K562 (cell line): ENCODE data around the gene RASSF3. TPM values are rescaled to one million over a fixed set of nuclear protein-coding genes. Genes with fewer than 3 reads are reported as not detected.

Experiments
- DMBX1 ChIP-seq: fragments of 250-450 bp; sonication (Bioruptor Pico); IDR thresholded peaks from 2 replicates; pipeline ENCODE4 v1.8.0; 2022; ENCODE audit warnings: inconsistent platforms, mild to moderate bottlenecking, moderate library complexity, borderline replicate concordance
- ETV6 ChIP-seq, 3 experiments: fragments of 150-350 bp in 1 of 3; sonication (generic) in 1 of 3; formaldehyde crosslinking in 1 of 3; IDR thresholded peaks; 2 replicates each; pipeline versions ENCODE4 v1.6.1 to v1.8.0; 2014 to 2022; ENCODE audit warnings: borderline replicate concordance in 2 of 3, low read depth in 2 of 3, antibody characterized with exemption in 1 of 3, low read length in 1 of 3, mild to moderate bottlenecking in 1 of 3, missing genetic modification reagents in 1 of 3
- FOXA3 ChIP-seq, 2 experiments: fragments of 450-650 bp in 1 of 2; sonication (generic) in 1 of 2; formaldehyde crosslinking; IDR thresholded peaks in 1 of 2; conservative IDR thresholded peaks in 1 of 2; 2 replicates each; pipeline versions ENCODE4 v1.4.0 to v1.8.0; 2020 to 2022; ENCODE audit warnings: mild to moderate bottlenecking in 2 of 2, missing genetic modification reagents in 1 of 2
- FOXK2 ChIP-seq, 2 experiments: fragments of 450-650 bp; IDR thresholded peaks in 1 of 2; conservative IDR thresholded peaks in 1 of 2; 2 replicates each; pipeline ENCODE4 v1.6.1; 2016; ENCODE audit warnings: low read depth in 2 of 2, mild to moderate bottlenecking in 1 of 2
- HIVEP1 ChIP-seq: fragments of 250-450 bp; sonication (Bioruptor Pico); IDR thresholded peaks from 2 replicates; pipeline ENCODE4 v1.4.0; 2020; ENCODE audit warnings: mild to moderate bottlenecking
- HLTF ChIP-seq: fragments of 450-650 bp; IDR thresholded peaks from 2 replicates; pipeline ENCODE4 v1.6.1; 2016
- KHSRP ChIP-seq: fragments of 450-650 bp; IDR thresholded peaks from 2 replicates; pipeline ENCODE4 v1.6.1; 2017
- MAZ ChIP-seq, 2 experiments: fragments of 450-650 bp in 1 of 2; sonication (generic) in 1 of 2; formaldehyde crosslinking; IDR thresholded peaks in 1 of 2; conservative IDR thresholded peaks in 1 of 2; 2 replicates each; pipeline versions ENCODE4 v1.4.0 to v1.5.0; 2020; ENCODE audit warnings: mild to moderate bottlenecking in 1 of 2, missing genetic modification reagents in 1 of 2
- NFIC ChIP-seq: fragments of 450-650 bp; IDR thresholded peaks from 2 replicates; pipeline ENCODE4 v1.6.1; 2017; ENCODE audit warnings: mild to moderate bottlenecking, inconsistent platforms
- OTX1 ChIP-seq: fragments of 450-650 bp; formaldehyde crosslinking; IDR thresholded peaks from 2 replicates; pipeline ENCODE4 v1.4.0; 2022; ENCODE audit warnings: mild to moderate bottlenecking
- RHOXF2B ChIP-seq: fragments of 250-450 bp; sonication (Bioruptor Pico); conservative IDR thresholded peaks from 2 replicates; pipeline ENCODE4 v1.5.1; 2021
- RUNX1 ChIP-seq: sonication (generic); IDR thresholded peaks from 2 replicates; pipeline ENCODE4 v1.6.1; 2016; ENCODE audit warnings: antibody characterized with exemption, low read depth
- SMARCA4 ChIP-seq: fragments of 450-650 bp; IDR thresholded peaks from 2 replicates; pipeline ENCODE4 v1.6.1; 2016
- SMARCE1 ChIP-seq: fragments of 450-650 bp; IDR thresholded peaks from 2 replicates; pipeline ENCODE4 v1.7.1; 2016; ENCODE audit warnings: mild to moderate bottlenecking
- SPI1 ChIP-seq: IDR thresholded peaks from 2 replicates; pipeline ENCODE4 v1.6.1; 2011; ENCODE audit warnings: low read depth, low read length, control low read depth, borderline replicate concordance
- ZNF197 ChIP-seq: fragments of 200-800 bp; sonication (Bioruptor generic); IDR thresholded peaks from 2 replicates; pipeline ENCODE4 v1.6.1; 2016; ENCODE audit warnings: low read depth, missing genetic modification characterization, missing compliant biosample characterization
- ZNF583 ChIP-seq: fragments of 250-450 bp; sonication (Bioruptor Pico); IDR thresholded peaks from 2 replicates; pipeline ENCODE4 v1.4.0; 2020
- ZNF584 ChIP-seq: fragments of 200-800 bp; sonication (Bioruptor generic); IDR thresholded peaks from 2 replicates; pipeline ENCODE4 v1.6.1; 2016; ENCODE audit warnings: low read depth, mild to moderate bottlenecking, missing genetic modification characterization, missing compliant biosample characterization
- ZNF75A ChIP-seq: fragments of 450-650 bp; formaldehyde crosslinking; IDR thresholded peaks from 2 replicates; pipeline ENCODE4 v1.4.0; 2020; ENCODE audit warnings: mild to moderate bottlenecking
- polyA plus RNA-seq, 8 experiments: library from polyadenylated mRNA; depleted of rRNA in 4 of 8; stranded (reverse) in 5 of 8; unstranded in 3 of 8; fragments of >200 nt; fragmentation: Nextera tagmentation in 2 of 8; fragmentation: Illumina TruSeq in 1 of 8; extraction: Ambion mirVana in 2 of 8; extraction: Trizol in 1 of 8; gene quantifications; 2 replicates each; pipeline versions ENCODE4 v1.2.1 to v1.2.3, GENCODE V29; 2011 to 2014; ENCODE audit warnings: inconsistent platforms in 1 of 8, missing spikeins in 1 of 8
- total RNA-seq, 7 experiments: library from RNA; depleted of rRNA in 6 of 7; stranded (reverse); fragments of >200 nt in 6 of 7; fragmentation: Illumina TruSeq in 2 of 7; extraction: Trizol in 2 of 7; gene quantifications; 2 replicates each; pipeline versions ENCODE4 v1.2.1 to v1.2.3, GENCODE V29; 2011 to 2021; ENCODE audit warnings: low replicate concordance in 1 of 7
- TF ChIP-seq, protein P1 (sequence below), 2 experiments: fragments of 450-650 bp in 1 of 2; sonication (generic) in 1 of 2; formaldehyde crosslinking in 1 of 2; IDR thresholded peaks; 2 replicates each; pipeline versions ENCODE4 v1.7.1 to v1.9.0; 2016 to 2022; ENCODE audit warnings: inconsistent platforms in 1 of 2, mild to moderate bottlenecking in 1 of 2, missing genetic modification reagents in 1 of 2

RASSF3 gene
- total and polyA plus RNA-seq, 9 of the 15 experiments (the other 6 are each of a cell fraction or from before 2014, with no cell fraction given) = 3.7 to 39.2 (median 20.2) TPM

DNA sequence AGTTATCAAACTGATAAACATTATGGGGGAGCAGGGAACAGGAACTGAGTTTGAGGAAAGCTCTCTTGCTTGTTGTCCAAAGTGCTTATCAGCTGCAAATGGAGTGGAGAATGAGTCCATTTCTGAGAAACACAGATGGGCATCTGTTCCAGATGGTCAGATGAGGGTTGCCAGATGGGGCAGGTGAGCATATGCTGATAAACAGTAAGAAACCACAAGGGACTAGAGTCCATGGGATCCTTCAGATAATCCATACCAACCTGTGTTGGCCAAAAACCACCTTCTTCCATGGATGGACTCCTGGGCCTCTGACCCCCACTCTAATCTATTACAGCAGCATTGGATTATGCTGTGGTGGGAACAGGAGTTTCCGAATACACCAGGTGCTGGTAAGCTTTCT lies 110.6 kb downstream of the RASSF3 start (continued):
- TF ChIP-seq, protein P1, sequence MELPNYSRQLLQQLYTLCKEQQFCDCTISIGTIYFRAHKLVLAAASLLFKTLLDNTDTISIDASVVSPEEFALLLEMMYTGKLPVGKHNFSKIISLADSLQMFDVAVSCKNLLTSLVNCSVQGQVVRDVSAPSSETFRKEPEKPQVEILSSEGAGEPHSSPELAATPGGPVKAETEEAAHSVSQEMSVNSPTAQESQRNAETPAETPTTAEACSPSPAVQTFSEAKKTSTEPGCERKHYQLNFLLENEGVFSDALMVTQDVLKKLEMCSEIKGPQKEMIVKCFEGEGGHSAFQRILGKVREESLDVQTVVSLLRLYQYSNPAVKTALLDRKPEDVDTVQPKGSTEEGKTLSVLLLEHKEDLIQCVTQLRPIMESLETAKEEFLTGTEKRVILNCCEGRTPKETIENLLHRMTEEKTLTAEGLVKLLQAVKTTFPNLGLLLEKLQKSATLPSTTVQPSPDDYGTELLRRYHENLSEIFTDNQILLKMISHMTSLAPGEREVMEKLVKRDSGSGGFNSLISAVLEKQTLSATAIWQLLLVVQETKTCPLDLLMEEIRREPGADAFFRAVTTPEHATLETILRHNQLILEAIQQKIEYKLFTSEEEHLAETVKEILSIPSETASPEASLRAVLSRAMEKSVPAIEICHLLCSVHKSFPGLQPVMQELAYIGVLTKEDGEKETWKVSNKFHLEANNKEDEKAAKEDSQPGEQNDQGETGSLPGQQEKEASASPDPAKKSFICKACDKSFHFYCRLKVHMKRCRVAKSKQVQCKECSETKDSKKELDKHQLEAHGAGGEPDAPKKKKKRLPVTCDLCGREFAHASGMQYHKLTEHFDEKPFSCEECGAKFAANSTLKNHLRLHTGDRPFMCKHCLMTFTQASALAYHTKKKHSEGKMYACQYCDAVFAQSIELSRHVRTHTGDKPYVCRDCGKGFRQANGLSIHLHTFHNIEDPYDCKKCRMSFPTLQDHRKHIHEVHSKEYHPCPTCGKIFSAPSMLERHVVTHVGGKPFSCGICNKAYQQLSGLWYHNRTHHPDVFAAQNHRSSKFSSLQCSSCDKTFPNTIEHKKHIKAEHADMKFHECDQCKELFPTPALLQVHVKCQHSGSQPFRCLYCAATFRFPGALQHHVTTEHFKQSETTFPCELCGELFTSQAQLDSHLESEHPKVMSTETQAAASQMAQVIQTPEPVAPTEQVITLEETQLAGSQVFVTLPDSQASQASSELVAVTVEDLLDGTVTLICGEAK (IDR thresholded peaks at IDR 0.05) = no peak
- TF ChIP-seq, protein P1 (CRISPR knock-in tag; IDR thresholded peaks at IDR 0.05) = no peak
- TF ChIP-seq RHOXF2B (CRISPR knock-in tag) (no peak), ZNF583 (CRISPR knock-in tag) (peak; percentile 89), KHSRP (0 out of 2 replicates have a peak, but pooled peaks have one; percentile 20), ZNF75A (0 out of 2 replicates have a peak, but pooled peaks have one; percentile 10), ETV6 (IDR thresholded peaks at IDR 0.05; ENCODE audit: borderline replicate concordance in 1 of 2, low read depth in 2 of 2, low read length in 1 of 2) (0 out of 4 replicates have a peak, but pooled peaks of 1 of the 2 experiments have one; percentile 47), ETV6 (CRISPR knock-in tag; IDR thresholded peaks at IDR 0.05; ENCODE audit: borderline replicate concordance) (no peak), FOXA3 (CRISPR knock-in tag; conservative IDR thresholded peaks at IDR 0.05 in 1 of 2, IDR thresholded peaks at IDR 0.05 in 1 of 2) (peak in 1 of 2 experiments; percentile 73; a peak in 2 of 4 replicates), NFIC (peak; percentile 88), ZNF584 (CRISPR knock-in tag) (peak; percentile 47; the same call in 1 of the 2 replicates), ZNF197 (CRISPR knock-in tag) (peak; percentile 91), HIVEP1 (CRISPR knock-in tag) (0 out of 2 replicates have a peak, but pooled peaks have one; percentile 76), SMARCA4 (peak; percentile 80; the same call in 1 of the 2 replicates), SMARCE1 (peak; percentile 75; the same call in 1 of the 2 replicates), HLTF (no peak), FOXK2 (conservative IDR thresholded peaks at IDR 0.05 in 1 of 2, IDR thresholded peaks at IDR 0.05 in 1 of 2; ENCODE audit: low read depth in 2 of 2) (peak in 1 of 2 experiments; percentile 46; a peak in 1 of 4 replicates), OTX1 (0 out of 2 replicates have a peak, but pooled peaks have one; percentile 27), SPI1 (peak; percentile 51; the same call in 1 of the 2 replicates), RUNX1 (peak; percentile 91; the same call in 1 of the 2 replicates), MAZ (CRISPR knock-in tag; conservative IDR thresholded peaks at IDR 0.05 in 1 of 2, IDR thresholded peaks at IDR 0.05 in 1 of 2) (peak; percentile 32 to 58; a peak in 3 of 4 replicates), DMBX1 (peak; percentile 95)
